ENCODE data around the gene MTUS2.

Gene MTUS2

GRCh38 chr13:29497137-29497654 is 677.1 kb downstream of the MTUS2 start:
- peaks cover 29% of the 10 kb centered on the region for H3K4me1 ChIP-seq (ENCODE audit: control insufficient read depth, low read length)
- H3K4me2 ChIP-seq (ENCODE audit: low read length) = no peak overlapping the region
- H3K79me2 ChIP-seq (ENCODE audit: control insufficient read depth, low read length) = no peaks in the 10 kb centered on the region
- no peaks in the 10 kb centered on the region for H3K9me2 ChIP-seq (replicated peaks; ENCODE audit: control insufficient read depth, low read length)
- TF ChIP-seq EZH2phosphoT487 (IDR thresholded peaks at IDR 0.05; ENCODE audit: borderline replicate concordance, low read length) = no peak
- TF ChIP-seq CTCF (IDR thresholded peaks at IDR 0.05; ENCODE audit: low read depth, low read length, poor library complexity, severe bottlenecking) = no peak
- 0 out of 2 replicates have a peak, but pooled peaks cover 2% of the 10 kb centered on the region for H3F3A ChIP-seq (ENCODE audit: control insufficient read depth, insufficient read depth)
- H3K36me3 ChIP-seq (ENCODE audit: control insufficient read depth, low read length) = no peaks in the 10 kb centered on the region
- peaks cover 4% of the 10 kb centered on the region for H4K20me1 ChIP-seq (ENCODE audit: control insufficient read depth, insufficient read depth, low read depth, low read length)
- no peak overlapping the region for H3K27ac ChIP-seq (ENCODE audit: low read depth, low read length)
- H3K9me3 ChIP-seq (ENCODE audit: control insufficient read depth, insufficient read depth, low read length) = no peaks in the 10 kb centered on the region
- no peak overlapping the region for H3K4me3 ChIP-seq (ENCODE audit: low read length)
- H3K27me3 ChIP-seq (ENCODE audit: control insufficient read depth, low read length) = peaks cover 54% of the 10 kb centered on the region

DNA sequence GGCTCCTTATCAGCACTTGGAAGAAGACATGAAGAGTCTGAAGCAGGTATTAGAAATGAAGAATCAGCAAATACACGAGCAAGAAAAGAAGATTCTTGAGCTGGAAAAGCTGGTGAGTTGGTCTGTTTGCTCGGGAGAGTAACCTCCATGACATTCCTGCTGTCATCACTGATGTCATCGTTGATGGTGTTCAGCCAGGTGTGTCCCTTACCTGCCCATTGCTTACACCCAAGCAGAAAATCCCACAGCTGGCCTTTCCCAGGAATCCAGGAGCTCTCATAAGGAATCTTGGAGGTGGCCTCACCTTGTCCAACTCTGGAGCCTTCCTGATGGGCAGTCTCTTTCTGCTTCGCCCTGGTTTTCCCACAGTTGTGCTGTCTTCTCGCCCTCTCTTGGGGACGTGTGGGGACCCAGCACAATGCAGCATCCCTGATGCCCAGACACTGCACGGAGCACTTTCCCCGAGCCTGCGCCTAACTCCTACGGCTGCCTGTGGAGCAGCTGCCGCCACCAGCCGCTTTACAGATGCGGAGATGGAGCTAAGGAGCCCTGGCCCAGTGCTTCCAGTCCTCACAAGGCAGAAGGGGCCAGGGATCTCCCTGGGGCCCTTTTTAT is 678.4 kb downstream of the MTUS2 start:
- Histone ChIP-seq H3F3A (ENCODE audit: control insufficient read depth, insufficient read depth) (0 out of 2 replicates have a peak, but pooled peaks cover 2% of the 10 kb centered on the region), H3K36me3 (ENCODE audit: control insufficient read depth, low read length) (no peaks in the 10 kb centered on the region), H3K4me3 (ENCODE audit: low read length) (no peak overlapping the region), H3K27ac (ENCODE audit: low read depth, low read length) (no peak overlapping the region), H3K27me3 (ENCODE audit: control insufficient read depth, low read length) (peaks cover 48% of the 10 kb centered on the region), H3K9me2 (replicated peaks; ENCODE audit: control insufficient read depth, low read length) (no peaks in the 10 kb centered on the region), H3K9me3 (ENCODE audit: control insufficient read depth, insufficient read depth, low read length) (no peaks in the 10 kb centered on the region), H3K4me2 (ENCODE audit: low read length) (no peak overlapping the region), H3K79me2 (ENCODE audit: control insufficient read depth, low read length) (no peaks in the 10 kb centered on the region), H3K4me1 (ENCODE audit: control insufficient read depth, low read length) (peaks cover 29% of the 10 kb centered on the region), H4K20me1 (ENCODE audit: control insufficient read depth, insufficient read depth, low read depth, low read length) (peaks cover 4% of the 10 kb centered on the region)
- TF ChIP-seq EZH2phosphoT487 (IDR thresholded peaks at IDR 0.05; ENCODE audit: borderline replicate concordance, low read length) = no peak
- TF ChIP-seq CTCF (IDR thresholded peaks at IDR 0.05; ENCODE audit: low read depth, low read length, poor library complexity, severe bottlenecking) = no peak

DNA sequence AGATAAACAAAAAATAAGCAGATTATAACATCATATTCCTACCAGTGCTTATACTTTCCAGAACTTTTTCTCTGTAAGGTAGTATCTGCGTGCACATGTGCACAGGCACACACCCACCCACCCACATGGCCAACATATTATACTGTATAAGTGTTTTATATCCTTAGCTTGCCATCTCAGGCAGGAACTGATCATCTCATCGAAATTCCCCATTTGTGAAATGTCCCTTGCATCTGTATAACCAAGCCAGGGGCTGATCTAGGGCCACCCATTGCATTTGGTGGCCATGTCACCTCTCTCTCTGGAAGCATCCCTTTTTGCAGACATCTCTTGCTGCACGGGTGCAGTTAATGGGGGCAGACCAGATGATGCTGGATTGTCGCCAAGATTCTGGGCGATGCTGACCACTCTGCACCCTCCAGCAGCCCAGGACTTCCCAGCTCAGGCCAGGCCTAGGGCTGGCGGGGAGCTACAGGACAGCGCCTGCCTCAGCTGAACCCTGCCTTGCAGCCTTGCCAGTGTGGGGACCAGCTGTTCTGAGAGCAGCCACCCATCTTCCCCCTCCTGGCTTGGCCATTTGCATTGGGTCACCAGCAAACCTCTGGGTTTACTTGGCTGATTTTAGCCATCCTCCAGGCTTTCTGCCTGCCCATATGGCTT is 679.5 kb downstream of the MTUS2 start:
- Histone ChIP-seq H3K79me2 (ENCODE audit: control insufficient read depth, low read length) (no peaks in the 10 kb centered on the region), H3K27me3 (ENCODE audit: control insufficient read depth, low read length) (peaks cover 37% of the 10 kb centered on the region), H3K4me1 (ENCODE audit: control insufficient read depth, low read length) (peaks cover 24% of the 10 kb centered on the region), H3K4me2 (ENCODE audit: low read length) (no peak overlapping the region), H3K27ac (ENCODE audit: low read depth, low read length) (no peak overlapping the region), H3K9me3 (ENCODE audit: control insufficient read depth, insufficient read depth, low read length) (no peaks in the 10 kb centered on the region), H3F3A (ENCODE audit: control insufficient read depth, insufficient read depth) (0 out of 2 replicates have a peak, but pooled peaks cover 2% of the 10 kb centered on the region), H3K36me3 (ENCODE audit: control insufficient read depth, low read length) (no peaks in the 10 kb centered on the region), H3K4me3 (ENCODE audit: low read length) (no peak overlapping the region), H4K20me1 (ENCODE audit: control insufficient read depth, insufficient read depth, low read depth, low read length) (peaks cover 4% of the 10 kb centered on the region), H3K9me2 (replicated peaks; ENCODE audit: control insufficient read depth, low read length) (no peaks in the 10 kb centered on the region)
- TF ChIP-seq EZH2phosphoT487 (IDR thresholded peaks at IDR 0.05; ENCODE audit: borderline replicate concordance, low read length) (no peak), CTCF (IDR thresholded peaks at IDR 0.05; ENCODE audit: low read depth, low read length, poor library complexity, severe bottlenecking) (no peak)

Measured in DOHH2 (cell line).